DMS114 treated with DMSO at 0.1 percent for 48 hours (cell line): Measurements from ENCODE around the gene DYTN.

Experiments used
- DNase-seq: peaks from one replicate; lab custom pipeline; 2025; ENCODE audit not compliant: unreplicated experiment; lab: John Stamatoyannopoulos, UW

The DYTN gene

DNA sequence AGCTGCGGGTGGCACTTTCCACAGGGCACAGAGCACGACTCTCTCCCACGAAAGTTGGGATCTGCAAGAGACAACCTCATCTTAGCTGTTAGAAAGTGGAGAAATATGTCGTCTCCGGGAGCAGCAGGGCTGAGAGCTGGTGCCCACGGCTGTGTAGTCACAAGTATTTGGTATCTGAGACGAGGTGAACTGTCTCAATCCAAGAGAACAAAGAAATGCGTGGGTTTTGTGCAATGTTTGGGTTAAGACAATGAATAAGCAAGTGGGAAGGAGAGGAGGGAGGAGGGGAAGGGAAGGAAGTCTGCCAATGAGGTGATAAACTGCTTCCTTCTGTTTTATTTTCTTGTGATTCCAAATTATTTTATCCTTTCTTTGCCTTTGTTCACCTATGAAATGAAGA lies 18.0 kb downstream of the DYTN start:
- DNase-seq = no peak

DNA sequence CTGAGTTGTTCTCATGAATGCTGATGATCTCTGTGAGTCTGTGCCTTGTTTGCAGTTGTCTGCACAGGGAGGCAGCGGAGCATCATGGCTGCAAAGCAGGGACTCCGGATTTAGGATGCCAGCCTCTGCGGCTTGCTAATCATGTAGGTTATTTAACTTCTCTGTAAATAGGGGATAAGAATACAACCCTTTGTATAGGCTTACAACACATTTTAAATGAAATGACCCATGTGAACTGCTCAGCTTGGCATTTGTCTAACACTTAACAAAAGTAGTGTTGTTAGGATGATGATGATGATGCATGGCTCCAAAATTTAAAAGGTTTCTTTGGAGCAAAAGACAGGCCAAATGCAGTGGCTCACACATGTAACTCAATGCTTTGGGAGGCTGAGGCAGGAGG lies 19.4 kb downstream of the DYTN start:
- no peak for DNase-seq

DNA sequence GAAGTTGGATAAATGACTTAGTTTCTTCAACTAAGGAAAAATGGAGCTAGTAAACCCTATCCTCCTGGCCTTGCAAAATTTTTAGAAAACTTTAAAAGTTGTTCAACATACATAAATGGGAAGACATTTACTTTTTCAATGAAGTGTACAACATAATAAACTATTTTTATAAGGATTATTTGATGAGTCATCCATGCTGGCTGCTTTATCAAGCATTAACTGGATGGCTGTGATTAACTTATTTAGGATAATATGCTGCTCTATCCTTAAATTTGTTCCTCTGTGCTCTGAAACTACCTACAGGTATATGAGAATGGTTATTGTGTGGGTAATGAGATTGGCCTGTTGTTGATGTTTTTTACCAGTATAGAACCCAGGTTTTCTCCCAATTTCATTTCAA lies 21.3 kb downstream of the DYTN start:
- no peak for DNase-seq

DNA sequence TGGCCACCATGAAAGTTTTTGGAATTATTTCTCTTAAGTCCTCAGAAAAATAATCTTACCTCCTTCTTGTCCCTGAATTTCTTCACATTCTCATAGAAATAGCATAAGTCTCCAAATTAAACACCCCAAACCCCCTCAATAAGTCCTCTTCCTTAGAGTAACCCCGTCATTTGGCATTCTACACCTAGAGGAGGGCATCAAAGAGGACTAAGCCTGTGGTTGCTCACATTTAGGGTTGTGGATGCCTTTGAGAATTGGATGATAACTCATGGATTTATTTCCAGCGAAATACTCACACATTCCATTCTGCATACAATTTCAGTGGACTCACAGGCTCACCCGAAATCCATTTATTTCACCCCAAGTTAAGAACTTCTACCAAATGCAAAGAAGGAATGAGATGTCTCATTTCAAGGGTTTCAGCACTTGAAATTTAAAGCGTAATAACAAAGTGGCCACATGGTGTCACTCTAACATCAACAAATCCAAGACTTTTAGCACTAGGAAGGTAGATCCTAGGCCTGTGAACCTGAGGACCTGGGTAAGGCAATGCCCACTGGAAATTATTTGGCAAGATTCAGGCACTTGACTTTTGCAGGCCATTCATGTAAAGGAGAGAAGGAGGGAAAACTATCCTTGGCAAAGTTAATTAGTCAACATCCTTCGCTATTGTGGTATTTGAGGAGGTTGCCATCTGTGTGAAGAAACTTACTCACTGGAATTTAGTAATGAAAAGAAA lies 24.6 kb downstream of the DYTN start:
- peak; percentile 36 for DNase-seq

DNA sequence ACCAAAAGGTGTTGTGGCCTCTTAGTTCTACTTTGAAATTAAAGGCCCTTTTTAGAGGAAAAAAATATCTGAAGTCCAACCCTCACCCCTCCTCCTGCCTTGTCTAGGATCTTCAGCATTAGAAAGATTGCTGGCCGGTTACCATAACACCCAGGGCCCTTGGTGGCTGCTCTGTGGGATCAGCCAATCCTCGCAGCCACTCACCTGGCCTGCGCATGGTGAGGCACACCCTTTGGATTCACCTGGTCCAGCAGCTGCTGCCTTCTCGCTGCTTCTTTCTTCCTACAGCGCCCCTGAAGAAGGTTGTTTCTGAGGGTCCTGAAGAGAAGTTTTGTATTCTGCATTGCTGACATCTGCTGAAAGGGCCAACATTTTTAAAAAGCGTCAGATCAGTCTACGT lies 25.2 kb downstream of the DYTN start:
- DNase-seq = no peak

DNA sequence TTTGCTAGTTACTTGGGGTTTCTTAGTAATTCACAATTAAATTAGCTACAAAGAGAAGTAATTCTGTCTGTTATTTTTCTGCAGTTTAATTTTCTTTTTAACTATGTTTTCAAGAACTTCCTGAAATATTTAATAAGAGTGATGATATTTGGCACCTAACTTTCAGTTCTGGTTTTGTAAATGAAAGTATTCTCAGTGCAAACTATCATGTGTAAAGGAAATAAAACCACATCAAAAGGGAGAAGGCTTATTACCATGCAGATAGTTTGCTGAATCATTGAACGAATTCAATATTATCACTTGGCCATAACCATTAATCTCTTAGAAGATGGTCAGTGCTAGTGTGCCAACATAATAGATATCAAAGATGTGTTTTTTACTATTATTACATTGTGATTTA lies 29.2 kb downstream of the DYTN start:
- no peak for DNase-seq

DNA sequence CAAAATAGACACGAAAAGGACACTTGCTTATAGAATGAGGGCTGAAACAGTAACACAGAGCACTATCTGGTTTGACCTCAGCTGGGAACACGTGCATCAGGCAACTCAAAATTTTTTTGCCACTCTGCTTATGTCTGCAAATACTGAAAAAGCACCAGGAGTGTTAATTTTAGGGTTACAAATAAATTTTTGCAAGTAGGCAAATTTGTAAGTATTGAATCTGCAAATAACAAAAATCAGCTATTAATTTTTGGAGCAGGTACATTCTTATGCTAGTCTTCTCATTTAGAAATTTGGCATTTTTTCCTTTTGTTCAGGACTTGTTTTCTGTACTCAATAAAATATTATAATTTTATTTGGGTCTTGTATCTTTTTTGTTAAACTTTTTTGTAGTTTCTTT lies 29.7 kb downstream of the DYTN start:
- no peak for DNase-seq

DNA sequence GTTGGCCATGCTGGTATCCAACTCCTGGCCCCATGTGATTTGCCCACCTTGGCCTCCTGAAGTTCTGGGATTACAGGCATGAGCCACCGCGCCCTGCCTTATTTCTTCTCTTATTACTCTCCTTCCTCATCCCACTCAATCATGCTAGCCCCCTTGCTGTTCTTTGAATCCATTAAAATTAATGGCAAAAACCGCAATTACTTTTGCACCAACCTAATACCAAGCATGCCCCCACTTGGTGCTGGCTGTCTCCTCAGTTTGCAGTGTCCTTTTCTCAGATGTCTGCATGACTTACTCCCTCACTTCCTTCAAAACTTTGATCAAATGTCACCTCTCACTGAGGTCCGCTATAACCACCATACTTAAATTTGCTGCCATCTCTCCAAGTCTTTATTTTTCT lies 34.6 kb downstream of the DYTN start:
- no peak for DNase-seq

DNA sequence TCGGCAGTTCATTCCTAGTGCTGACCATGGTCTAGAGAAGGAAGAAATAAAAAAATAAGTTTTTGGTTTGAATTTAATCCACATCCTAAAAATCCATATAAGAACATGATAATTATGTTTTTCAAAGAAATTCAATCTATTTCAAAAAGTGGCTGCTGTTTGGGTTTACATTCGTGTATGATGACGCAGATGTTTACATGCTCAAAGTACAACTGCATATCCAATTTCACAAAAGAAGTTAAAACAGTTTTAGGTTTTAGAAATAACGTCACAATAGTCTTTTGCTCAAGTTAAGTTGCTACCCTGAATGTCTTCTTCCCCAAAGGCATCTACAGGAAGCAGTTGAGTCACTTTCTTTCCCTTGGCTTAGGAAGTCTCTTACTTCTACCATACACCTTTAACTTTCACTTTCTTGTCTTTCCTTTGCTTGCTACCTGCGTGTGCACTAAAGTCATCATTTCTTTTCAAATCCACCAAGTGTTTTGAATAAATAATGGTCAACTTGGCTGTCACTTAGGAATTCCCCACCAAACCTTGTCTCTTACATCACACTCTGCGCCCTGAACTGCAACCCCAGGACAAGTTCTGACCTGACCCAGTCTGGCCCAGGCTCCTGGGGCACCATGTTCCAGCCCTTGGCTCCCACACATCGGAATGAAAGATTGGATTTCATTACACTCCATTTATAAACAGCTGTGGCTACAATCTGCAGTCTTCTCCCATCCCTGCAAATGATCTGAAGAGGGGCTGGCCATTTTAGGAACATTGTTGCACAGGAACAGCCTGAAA lies 47.5 kb downstream of the DYTN start:
- no peak for DNase-seq

DNA sequence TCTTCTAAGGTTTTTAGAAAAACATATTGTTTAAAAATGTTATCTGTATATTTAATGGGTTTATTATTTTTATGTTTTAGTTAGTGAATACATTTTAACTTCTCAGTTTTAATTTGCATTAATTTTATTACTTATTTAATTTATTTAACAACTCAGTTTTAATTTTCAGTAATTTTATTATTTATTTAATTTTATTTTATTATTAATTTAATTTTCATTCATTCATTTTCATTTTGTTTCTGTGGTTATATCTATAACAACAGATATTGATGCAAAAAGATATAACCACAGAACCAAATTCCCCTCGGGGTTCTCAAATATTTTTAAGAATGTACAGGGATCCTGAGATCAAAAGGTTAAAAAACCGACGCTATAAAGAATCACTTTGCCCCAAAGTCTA lies 52.9 kb downstream of the DYTN start:
- DNase-seq = no peak

DNA sequence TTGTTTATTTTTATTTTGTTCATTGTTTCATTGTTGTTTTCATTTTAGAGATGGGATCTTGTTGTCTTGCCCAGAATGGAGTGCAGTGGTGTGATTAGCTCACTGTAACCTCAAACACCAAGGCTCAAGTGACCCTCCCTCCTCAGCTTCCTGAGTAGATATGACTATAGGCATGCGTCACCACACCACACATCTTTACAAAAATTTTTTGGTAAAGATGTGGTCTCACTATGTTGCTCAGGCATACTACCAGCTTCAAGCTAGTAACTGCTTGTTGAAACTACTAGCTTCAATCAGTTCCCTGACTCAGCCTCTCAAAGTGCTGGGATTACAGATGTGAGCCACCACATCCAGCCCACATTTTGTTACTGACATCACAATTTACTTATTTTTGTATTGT lies 61.1 kb downstream of the DYTN start:
- no peak for DNase-seq

DNA sequence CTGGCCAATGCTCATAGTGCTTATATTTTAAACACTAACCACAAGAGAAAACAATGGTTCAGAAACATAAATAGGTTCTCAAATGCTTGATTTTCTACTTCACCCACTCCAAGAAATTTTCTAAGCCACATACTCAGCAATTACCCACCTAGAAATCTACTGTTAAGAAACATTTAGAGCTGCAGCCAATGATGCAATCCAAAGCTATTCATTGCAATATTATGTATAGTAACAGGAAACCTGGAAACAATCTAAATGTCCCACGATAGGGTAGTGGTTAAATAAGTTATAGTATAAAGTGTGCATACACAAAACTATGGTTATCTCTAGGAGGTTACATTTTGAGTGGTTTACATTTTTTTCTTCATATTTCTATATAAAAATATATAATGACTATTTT lies 70.2 kb downstream of the DYTN start:
- no peak for DNase-seq

DNA sequence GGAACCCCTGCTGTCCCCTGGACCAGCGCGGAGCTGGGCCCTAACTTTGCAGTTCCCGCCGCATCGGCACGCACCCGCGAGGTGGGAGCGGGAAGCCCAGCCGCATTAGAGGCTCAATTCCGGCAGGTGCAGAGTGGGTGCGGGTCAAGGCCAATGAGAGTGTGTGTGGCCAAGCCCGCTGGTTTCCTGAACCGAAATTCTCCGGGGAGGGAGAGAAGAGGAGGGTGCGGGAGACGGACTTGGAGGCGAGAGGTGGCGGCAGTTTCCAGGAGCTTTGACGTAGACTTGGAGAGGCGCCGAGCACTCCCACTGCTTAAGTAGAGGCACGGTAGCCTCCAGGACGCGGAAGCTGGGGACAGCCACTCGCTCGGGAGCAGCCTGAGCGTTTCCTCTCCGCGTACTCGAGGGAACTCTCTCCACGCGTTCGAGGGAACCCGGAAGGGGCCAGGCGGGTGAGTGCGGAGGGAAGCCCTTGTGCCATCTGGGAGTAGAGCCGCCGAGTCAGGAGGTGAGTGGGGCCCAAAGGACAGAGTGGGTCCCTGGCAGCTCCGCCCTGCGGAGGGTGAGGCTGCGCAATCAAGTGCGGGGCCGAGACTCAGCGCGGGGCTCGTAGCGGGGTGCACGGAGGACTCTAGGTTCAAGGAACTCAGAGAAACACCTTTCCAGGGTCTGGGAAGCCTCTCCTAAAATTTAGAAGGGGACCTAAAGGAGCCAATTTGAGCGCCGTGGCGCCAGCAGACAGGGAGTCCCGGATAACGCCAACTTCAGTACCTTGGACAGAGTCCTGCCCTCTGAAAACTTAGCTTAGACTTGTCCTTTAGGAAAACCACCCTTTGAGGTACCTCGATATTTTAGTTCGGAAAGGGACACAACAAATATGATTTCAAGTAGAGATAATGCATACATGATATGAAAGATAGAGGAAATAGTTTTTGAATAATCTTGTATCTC lies 75.8 kb downstream of the DYTN start, which contains the start of gene FAM237A:
Gene FAM237A, plus strand, starts transcription at position 413 of the 951 bp plus-strand sequence. CDS start 1,750 bp downstream, outside the sequence.
- no peak for DNase-seq

DNA sequence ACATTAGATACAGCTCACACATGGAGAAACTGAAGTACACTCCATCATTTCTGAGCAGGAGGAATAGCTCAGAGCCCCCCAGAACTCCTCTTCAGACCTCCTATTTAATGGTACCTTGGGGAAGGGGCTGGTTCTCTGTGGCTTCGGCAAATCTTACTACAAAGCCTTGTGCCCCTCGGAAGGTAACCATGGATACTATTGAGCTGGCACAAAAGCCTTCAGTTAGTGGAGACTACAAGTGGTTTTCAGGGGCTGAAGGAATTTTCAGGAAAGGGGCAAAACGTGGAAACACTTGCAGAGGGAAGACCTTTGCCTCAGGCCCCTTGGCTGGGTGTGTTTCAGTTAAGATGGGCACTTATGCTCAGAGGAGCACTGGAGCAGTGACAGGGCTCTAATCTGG lies 77.0 kb downstream of the DYTN start:
- no peak for DNase-seq

DNA sequence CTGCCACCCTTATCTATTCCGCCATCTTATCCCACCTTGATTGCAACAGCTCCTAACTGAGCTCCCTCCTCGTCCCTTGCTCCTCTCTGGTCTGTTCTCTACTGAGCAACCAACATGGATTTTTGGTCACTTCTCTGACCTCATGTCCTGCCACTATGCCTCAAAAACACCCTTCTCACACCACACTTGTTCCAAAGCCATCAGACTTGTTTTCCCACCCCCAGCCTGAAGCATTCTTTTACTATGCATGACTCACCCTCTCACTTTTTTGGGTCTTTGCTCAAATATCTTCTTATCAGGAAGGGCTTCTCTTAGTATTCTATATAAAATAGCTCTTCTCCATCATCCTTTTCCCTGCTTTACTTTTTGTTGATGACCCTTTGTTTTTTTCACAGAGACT lies 78.6 kb downstream of the DYTN start:
- DNase-seq = no peak

DNA sequence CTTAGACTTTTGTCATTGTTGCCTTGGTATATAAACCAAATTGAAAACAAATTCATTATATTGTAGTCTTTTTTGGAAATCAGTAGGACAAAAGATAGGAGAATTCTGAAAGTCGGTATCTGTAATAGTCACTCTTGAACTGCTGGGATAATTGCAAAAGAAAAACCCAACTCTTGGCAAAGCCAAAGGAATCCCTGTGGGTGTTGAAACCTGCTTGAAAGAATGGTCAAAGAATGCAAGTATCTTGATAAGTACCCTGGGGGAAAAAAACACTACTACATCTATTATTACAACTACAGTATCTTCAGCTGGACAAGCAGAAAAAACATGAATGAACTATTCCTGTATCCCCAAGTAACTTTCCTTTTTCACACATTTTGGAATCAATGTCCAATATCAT lies 83.2 kb downstream of the DYTN start:
- DNase-seq = no peak

DNA sequence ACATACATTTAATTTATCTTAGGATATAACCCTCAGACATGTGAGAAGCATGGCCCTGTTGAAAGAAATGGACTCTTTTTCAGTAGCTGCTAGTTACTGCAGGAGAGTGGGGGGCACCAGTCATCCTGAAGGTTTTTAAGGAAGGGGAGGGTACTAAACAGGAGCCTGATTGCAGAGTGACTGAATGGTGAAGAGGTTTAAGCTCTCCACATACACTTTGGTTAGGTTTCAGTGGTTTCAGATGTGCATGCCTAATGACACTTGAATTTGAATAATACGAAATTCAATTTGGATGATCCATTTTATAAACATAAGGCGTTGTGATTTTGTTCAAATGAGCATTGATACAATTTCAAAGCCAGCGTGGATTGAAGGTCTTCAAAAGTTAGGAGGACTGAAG lies 86.9 kb downstream of the DYTN start:
- DNase-seq = no peak

DNA sequence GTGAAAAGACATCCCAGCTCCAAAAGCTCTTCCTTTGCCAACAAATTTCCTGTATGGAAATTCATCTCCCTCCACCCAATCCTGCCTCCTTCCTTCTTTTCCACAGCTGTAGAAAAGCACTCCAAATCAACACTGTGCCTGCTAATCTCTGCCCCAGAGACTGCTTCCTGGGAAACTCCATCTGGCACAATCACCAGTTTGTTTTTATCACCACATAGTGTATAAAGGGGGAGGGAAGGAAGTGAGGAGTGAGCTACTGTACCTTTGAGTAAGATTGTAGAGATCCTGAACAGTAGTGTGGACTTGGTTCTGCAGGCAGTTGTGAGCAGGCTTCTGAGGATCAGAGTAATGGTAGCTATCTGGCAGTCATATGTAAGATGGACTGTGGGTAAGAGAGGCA lies 90.6 kb downstream of the DYTN start:
- no peak for DNase-seq

DNA sequence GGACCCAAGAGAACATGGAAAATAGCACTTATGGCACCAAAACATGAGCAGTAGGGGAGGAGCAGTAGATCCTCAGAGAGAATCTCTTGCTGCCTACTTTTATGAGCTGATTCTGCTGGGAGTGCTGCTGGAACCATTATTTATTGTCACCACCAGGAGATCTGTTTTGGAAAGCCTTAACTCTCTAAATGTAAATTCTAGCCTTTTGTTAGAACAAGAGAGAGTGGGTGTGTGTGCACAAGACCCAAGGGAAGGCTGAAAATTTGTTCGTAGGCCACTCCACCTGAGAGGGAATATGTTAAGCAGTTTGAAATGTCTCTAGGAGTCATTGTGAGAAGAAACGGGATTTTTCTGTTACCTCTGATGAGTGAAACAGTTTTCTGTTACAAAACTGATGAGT lies 92.1 kb downstream of the DYTN start:
- no peak for DNase-seq

DNA sequence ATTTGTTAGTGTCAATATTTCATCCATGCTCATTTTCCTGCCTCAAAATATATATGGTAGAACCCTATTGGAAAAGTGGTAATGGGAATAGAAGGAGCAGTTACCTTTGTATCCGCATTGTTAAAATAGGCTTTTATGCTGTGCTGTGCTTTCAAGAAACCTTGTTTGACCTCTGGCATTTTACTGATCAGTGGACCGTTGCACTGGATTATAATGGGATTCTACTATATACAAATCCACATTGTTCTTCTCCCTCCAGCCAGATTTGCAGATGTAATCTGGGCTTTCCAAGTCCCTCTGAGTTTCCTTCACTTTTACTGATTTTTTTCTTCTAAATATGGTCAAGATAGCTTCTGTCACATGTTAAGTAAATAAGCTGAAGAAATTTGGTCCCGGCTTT lies 99.2 kb downstream of the DYTN start:
- no peak for DNase-seq

DNA sequence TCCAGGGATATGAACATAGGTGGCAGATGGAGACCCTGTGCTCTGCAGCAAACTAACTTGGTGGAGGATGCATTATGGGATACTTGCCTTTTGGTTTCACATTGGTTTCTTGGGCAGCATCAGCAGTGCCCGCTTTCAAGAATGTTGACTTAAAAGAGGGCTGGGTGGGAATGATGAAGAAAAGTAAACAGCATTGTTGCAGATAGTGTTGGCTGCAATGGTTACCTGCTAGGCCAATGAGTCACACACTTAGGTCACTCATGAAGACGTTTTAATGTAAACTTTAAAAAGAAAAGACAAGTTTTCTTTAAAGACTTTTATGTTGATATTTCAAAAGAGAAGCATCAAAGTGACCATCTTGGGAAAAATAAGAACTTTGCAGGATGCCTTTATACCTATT lies 102.0 kb downstream of the DYTN start:
- DNase-seq = no peak
